A375 (cell line): ENCODE results near the gene FOXC1. TPM values are rescaled to one million over a fixed set of nuclear protein-coding genes. Genes with fewer than 3 reads are reported as not detected.

ENCODE experiments used
- total RNA-seq: library from RNA; depleted of rRNA; stranded (reverse); fragments of >200 nt; shearing (Covaris generic); gene quantifications from 2 replicates; pipeline ENCODE4 v1.2.3, GENCODE V29; 2014; rRNA removed

The FOXC1 gene
- total RNA-seq: 9.3 and 10.4 TPM in 2 replicates

DNA sequence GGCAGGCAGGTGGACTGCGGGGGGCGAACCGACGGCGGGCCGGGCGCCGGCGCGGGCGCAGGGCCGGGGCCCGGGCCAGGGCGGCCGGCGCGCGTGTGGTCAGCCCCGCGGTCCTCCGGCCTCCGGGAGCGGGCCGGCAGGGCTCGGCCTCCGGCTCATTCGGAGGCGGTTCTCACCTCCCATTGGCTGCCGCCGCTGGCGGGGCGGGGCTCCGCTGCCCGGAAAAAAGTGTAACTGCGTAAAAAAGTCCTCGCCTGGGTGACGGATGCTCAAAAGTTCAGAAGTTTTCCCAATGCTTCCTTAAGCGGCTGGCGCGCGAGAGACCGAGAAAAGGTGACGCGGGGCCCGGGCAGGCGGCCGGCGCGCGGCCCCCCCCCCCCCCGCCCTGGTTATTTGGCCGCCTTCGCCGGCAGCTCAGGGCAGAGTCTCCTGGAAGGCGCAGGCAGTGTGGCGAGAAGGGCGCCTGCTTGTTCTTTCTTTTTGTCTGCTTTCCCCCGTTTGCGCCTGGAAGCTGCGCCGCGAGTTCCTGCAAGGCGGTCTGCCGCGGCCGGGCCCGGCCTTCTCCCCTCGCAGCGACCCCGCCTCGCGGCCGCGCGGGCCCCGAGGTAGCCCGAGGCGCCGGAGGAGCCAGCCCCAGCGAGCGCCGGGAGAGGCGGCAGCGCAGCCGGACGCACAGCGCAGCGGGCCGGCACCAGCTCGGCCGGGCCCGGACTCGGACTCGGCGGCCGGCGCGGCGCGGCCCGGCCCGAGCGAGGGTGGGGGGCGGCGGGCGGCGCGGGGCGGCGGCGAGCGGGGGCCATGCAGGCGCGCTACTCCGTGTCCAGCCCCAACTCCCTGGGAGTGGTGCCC lies at the start of gene FOXC1:
TSS of gene FOXC1 (plus strand) at position 268 of the 849 bp plus-strand sequence. CDS start at position 799, 531 bp downstream.

Other genes starting within 250 kb of the FOXC1 start
- gene FOXF2, start 220.3 kb upstream of the FOXC1 start, total RNA-seq: 3.1 and 3.8 TPM in 2 replicates